Measurements from ENCODE around the gene ADGRG3. TPM values are rescaled to one million over a fixed set of nuclear protein-coding genes. Genes with fewer than 3 reads are reported as not detected.

The ADGRG3 gene
- total RNA-seq, 1 donor from 2014 or later: not detected

- H3K4me3 Mint-ChIP-seq (ENCODE audit: unreplicated experiment): no peak overlapping the region
- DNase-seq (ENCODE audit: low spot score): peak; percentile 76
- H3K27ac Mint-ChIP-seq (ENCODE audit: unreplicated experiment): no peak overlapping the region
- no peaks in the 10 kb centered on the region for H3K4me1 Mint-ChIP-seq (ENCODE audit: low read depth)
- H3K36me3 Mint-ChIP-seq (ENCODE audit: low read depth): peaks cover 13% of the 10 kb centered on the region
- TF ChIP-seq CTCF (IDR thresholded peaks at IDR 0.05): no peak
- no peaks in the 10 kb centered on the region for H3K9me3 Mint-ChIP-seq (ENCODE audit: low read depth)
- no peaks in the 10 kb centered on the region for H3K27me3 Mint-ChIP-seq (ENCODE audit: low read depth)
These were observed 4.7 kb upstream of the ADGRG3 start for GRCh38 chr16:57663436-57663835.

- DNase-seq (ENCODE audit: low spot score): no peak
- Mint-ChIP-seq H3K4me1 (ENCODE audit: low read depth) (no peaks in the 10 kb centered on the region), H3K4me3 (ENCODE audit: unreplicated experiment) (no peak overlapping the region), H3K27me3 (ENCODE audit: low read depth) (peaks cover 2% of the 10 kb centered on the region), H3K27ac (ENCODE audit: unreplicated experiment) (no peak overlapping the region), H3K9me3 (ENCODE audit: low read depth) (no peaks in the 10 kb centered on the region), H3K36me3 (ENCODE audit: low read depth) (peaks cover 13% of the 10 kb centered on the region)
- peak; percentile 15 for TF ChIP-seq CTCF (IDR thresholded peaks at IDR 0.05)
These were observed 4.0 kb upstream of the ADGRG3 start for GRCh38 chr16:57663917-57664661.

- Mint-ChIP-seq H3K27ac (ENCODE audit: unreplicated experiment) (no peak overlapping the region), H3K36me3 (ENCODE audit: low read depth) (peaks cover 13% of the 10 kb centered on the region), H3K4me3 (ENCODE audit: unreplicated experiment) (no peak overlapping the region), H3K27me3 (ENCODE audit: low read depth) (peaks cover 3% of the 10 kb centered on the region), H3K9me3 (ENCODE audit: low read depth) (no peaks in the 10 kb centered on the region), H3K4me1 (ENCODE audit: low read depth) (no peaks in the 10 kb centered on the region)
- DNase-seq (ENCODE audit: low spot score): no peak
- TF ChIP-seq CTCF (IDR thresholded peaks at IDR 0.05): no peak
These were observed 3.5 kb upstream of the ADGRG3 start for GRCh38 chr16:57664662-57665025.

- Mint-ChIP-seq H3K9me3 (ENCODE audit: low read depth) (no peaks in the 10 kb centered on the region), H3K27me3 (ENCODE audit: low read depth) (peaks cover 3% of the 10 kb centered on the region), H3K27ac (ENCODE audit: unreplicated experiment) (no peak overlapping the region), H3K4me1 (ENCODE audit: low read depth) (no peaks in the 10 kb centered on the region), H3K4me3 (ENCODE audit: unreplicated experiment) (no peak overlapping the region), H3K36me3 (ENCODE audit: low read depth) (peaks cover 11% of the 10 kb centered on the region)
- TF ChIP-seq CTCF (IDR thresholded peaks at IDR 0.05): no peak
- DNase-seq (ENCODE audit: low spot score): no peak
These were observed 2.6 kb upstream of the ADGRG3 start for GRCh38 chr16:57665541-57665940.

GRCh38 chr16:57666353-57667047, 1.6 kb upstream of the ADGRG3 start:
- no peaks in the 10 kb centered on the region for H3K9me3 Mint-ChIP-seq (ENCODE audit: low read depth)
- TF ChIP-seq CTCF (IDR thresholded peaks at IDR 0.05): no peak
- no peak overlapping the region for H3K4me3 Mint-ChIP-seq (ENCODE audit: unreplicated experiment)
- H3K36me3 Mint-ChIP-seq (ENCODE audit: low read depth): peaks cover 11% of the 10 kb centered on the region
- H3K27ac Mint-ChIP-seq (ENCODE audit: unreplicated experiment): no peak overlapping the region
- DNase-seq (ENCODE audit: low spot score): no peak
- no peaks in the 10 kb centered on the region for H3K4me1 Mint-ChIP-seq (ENCODE audit: low read depth)
- peaks cover 3% of the 10 kb centered on the region for H3K27me3 Mint-ChIP-seq (ENCODE audit: low read depth)
